ENCODE measurements around the gene GPLD1. TPM values are rescaled to one million over a fixed set of nuclear protein-coding genes. Genes with fewer than 3 reads are reported as not detected.

The GPLD1 gene
- total and polyA plus RNA-seq, 9 of the 15 experiments (the other 6 are each of a cell fraction or from before 2014, with no cell fraction given) = 0.11 to 1.3 (median 0.82) TPM

DNA sequence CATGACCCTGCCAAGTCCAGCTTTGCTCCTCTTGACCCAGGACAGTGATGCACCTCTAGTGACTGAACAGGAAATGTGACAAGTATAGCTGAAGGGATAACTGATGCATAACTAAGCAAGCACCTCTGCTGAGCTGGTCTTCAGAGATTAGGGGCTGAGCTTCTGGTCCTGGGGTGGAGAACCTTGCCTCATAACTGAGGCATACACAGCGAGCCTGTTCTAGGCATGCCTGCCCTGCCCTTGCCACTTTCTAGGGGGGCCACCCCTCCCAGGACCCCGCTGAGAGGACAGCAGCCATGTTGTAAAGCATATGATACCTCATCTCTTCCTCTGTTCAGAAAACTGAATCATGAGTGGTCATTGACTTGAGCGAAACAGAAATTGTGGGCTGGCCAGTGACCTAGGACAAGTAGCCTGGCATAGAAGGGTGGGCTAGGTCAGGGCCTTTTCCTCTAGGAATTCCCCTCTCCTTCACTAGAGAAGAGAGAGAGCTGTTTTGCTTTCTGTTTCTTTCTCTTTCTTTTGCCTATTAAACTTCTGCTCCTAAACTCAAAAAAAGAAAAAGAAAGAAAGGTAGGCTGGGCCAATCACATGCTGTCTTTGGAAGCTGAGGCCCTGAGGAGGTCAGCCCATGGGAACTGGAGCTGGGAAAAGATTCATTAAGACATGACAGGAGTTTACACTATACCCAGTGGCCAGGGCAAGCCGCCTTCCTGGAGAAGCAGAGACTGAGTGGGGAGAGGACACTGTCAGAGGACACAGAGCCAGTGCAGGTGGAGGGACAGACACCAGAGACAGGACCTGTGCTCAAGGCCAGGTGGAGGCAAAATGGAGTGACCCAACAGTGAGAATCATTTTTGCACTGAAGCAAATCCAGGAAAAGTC, 28.5 kb upstream of the GPLD1 start:
- no peak for ATAC-seq
- Histone ChIP-seq H3K27ac (ENCODE audit: extremely low read depth, low read depth, low read length) (no peak overlapping the region), H4K20me1 (replicated peaks; ENCODE audit: control insufficient read depth, insufficient read depth, low read length) (no peaks in the 10 kb centered on the region), H3K4me3 (no peak overlapping the region), H3K36me3 (ENCODE audit: control insufficient read depth, insufficient read depth, low read length) (no peaks in the 10 kb centered on the region; the same call in 2 of the 3 replicates), H2AFZ (ENCODE audit: low read depth, low read length) (no peak overlapping the region), H3K9me1 (ENCODE audit: control insufficient read depth, insufficient read depth, low read length) (no peaks in the 10 kb centered on the region), H3K9me3 (replicated peaks; ENCODE audit: control insufficient read depth, insufficient read depth, low read depth, low read length) (no peaks in the 10 kb centered on the region), H3K4me1 (replicated peaks in 1 of 2; ENCODE audit: control insufficient read depth in 2 of 2, insufficient read depth in 2 of 2, low read length in 2 of 2) (peaks cover 4 to 8% of the 10 kb centered on the region in 2 experiments; a peak in 4 of 5 replicates), H3K79me2 (ENCODE audit: control insufficient read depth, insufficient read depth, low read length) (no peaks in the 10 kb centered on the region), H3K9ac (ENCODE audit: insufficient read depth in 1 of 2, low read depth in 2 of 2, low read length in 2 of 2) (no peak overlapping the region), H3K4me2 (ENCODE audit: insufficient read depth, low read length) (no peak overlapping the region), H3K27me3 (ENCODE audit: control insufficient read depth in 2 of 2, insufficient read depth in 2 of 2, low read length in 2 of 2) (no peaks in the 10 kb centered on the region)
- no peak for FAIRE-seq
- CTCF ChIA-PET (ENCODE audit: low intra/inter-chr PET ratio) = no interaction called here
- POLR2A ChIA-PET = no interaction called here
- BruUV-seq (replicated peaks) = no TSS peak
- intact Hi-C loops (cut with micrococcal nuclease) (no loop called here), in situ Hi-C loops (cut with MboI) (no loop called here)
- no peak for TF ChIP-seq SMARCA5 (IDR thresholded peaks at IDR 0.05)
- peak in 1 of 3 experiments; percentile 7 for TF ChIP-seq YY1 (IDR thresholded peaks at IDR 0.05; ENCODE audit: borderline replicate concordance in 1 of 3, control insufficient read depth in 1 of 3, extremely low read depth in 1 of 3, insufficient read depth in 3 of 3, insufficient read length in 1 of 3, insufficient replicate concordance in 2 of 3, low read depth in 1 of 3, low read length in 2 of 3)
- WGBS (ENCODE audit: insufficient coverage, low coverage, missing lambda C conversion rate) = 36% methylated on average over 4 of the region's 4 CpGs
- DNase-seq (ENCODE audit: extremely low read depth in 1 of 4, low spot score in 3 of 4) = no peak

DNA sequence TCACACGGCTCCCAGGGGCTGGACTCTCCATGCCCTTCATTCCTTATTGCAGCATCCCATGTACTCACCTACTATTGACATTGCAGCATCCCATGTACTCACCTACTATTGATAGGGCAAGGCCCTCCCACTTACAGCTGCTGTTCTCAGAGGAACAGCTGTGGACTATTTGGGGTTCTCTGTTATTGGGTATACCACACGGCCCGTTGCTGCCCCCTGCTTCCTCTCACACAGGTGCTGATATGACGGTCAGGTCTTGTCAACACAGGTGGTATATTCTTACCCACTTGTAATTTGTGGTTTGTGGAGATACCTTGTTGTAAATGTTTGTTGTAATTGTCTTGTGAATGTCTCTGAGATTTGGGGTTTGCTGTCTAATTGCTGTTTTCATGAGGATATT, 24.2 kb upstream of the GPLD1 start:
- Histone ChIP-seq H3K79me2 (ENCODE audit: control insufficient read depth, insufficient read depth, low read length) (no peaks in the 10 kb centered on the region), H3K27me3 (ENCODE audit: control insufficient read depth in 2 of 2, insufficient read depth in 2 of 2, low read length in 2 of 2) (no peaks in the 10 kb centered on the region), H3K27ac (ENCODE audit: extremely low read depth, low read depth, low read length) (no peak overlapping the region), H3K4me1 (replicated peaks in 1 of 2; ENCODE audit: control insufficient read depth in 2 of 2, insufficient read depth in 2 of 2, low read length in 2 of 2) (no peaks in the 10 kb centered on the region), H2AFZ (ENCODE audit: low read depth, low read length) (no peak overlapping the region), H3K4me2 (ENCODE audit: insufficient read depth, low read length) (no peak overlapping the region), H3K4me3 (no peak overlapping the region), H3K9me1 (ENCODE audit: control insufficient read depth, insufficient read depth, low read length) (no peaks in the 10 kb centered on the region), H3K9ac (ENCODE audit: insufficient read depth in 1 of 2, low read depth in 2 of 2, low read length in 2 of 2) (no peak overlapping the region), H3K36me3 (ENCODE audit: control insufficient read depth, insufficient read depth, low read length) (no peaks in the 10 kb centered on the region; the same call in 2 of the 3 replicates), H3K9me3 (replicated peaks; ENCODE audit: control insufficient read depth, insufficient read depth, low read depth, low read length) (no peaks in the 10 kb centered on the region), H4K20me1 (replicated peaks; ENCODE audit: control insufficient read depth, insufficient read depth, low read length) (no peaks in the 10 kb centered on the region)
- ATAC-seq (no peak), FAIRE-seq (peak; percentile 37), DNase-seq (ENCODE audit: extremely low read depth in 1 of 4, low spot score in 3 of 4) (no peak)
- no TSS peak for BruUV-seq (replicated peaks)
- in situ Hi-C loops (cut with MboI) = no loop called here
- ChIA-PET CTCF (ENCODE audit: low intra/inter-chr PET ratio) (no interaction called here), POLR2A (no interaction called here)
- intact Hi-C loops (cut with micrococcal nuclease) = no loop called here
- WGBS (ENCODE audit: insufficient coverage, low coverage, missing lambda C conversion rate) = 50% methylated on average over 4 of the region's 4 CpGs
- TF ChIP-seq MCM3 (IDR thresholded peaks at IDR 0.05) = no peak
- TF ChIP-seq, protein P1, sequence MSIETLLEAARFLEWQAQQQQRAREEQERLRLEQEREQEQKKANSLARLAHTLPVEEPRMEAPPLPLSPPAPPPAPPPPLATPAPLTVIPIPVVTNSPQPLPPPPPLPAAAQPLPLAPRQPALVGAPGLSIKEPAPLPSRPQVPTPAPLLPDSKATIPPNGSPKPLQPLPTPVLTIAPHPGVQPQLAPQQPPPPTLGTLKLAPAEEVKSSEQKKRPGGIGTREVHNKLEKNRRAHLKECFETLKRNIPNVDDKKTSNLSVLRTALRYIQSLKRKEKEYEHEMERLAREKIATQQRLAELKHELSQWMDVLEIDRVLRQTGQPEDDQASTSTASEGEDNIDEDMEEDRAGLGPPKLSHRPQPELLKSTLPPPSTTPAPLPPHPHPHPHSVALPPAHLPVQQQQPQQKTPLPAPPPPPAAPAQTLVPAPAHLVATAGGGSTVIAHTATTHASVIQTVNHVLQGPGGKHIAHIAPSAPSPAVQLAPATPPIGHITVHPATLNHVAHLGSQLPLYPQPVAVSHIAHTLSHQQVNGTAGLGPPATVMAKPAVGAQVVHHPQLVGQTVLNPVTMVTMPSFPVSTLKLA (conservative IDR thresholded peaks at IDR 0.05) = no peak
- no peak for TF ChIP-seq RBM17 (IDR thresholded peaks at IDR 0.05; ENCODE audit: borderline replicate concordance, low read depth, low read length)
- no peak for TF ChIP-seq NFXL1 (CRISPR knock-in tag; IDR thresholded peaks at IDR 0.05)
- TF ChIP-seq, protein P2, sequence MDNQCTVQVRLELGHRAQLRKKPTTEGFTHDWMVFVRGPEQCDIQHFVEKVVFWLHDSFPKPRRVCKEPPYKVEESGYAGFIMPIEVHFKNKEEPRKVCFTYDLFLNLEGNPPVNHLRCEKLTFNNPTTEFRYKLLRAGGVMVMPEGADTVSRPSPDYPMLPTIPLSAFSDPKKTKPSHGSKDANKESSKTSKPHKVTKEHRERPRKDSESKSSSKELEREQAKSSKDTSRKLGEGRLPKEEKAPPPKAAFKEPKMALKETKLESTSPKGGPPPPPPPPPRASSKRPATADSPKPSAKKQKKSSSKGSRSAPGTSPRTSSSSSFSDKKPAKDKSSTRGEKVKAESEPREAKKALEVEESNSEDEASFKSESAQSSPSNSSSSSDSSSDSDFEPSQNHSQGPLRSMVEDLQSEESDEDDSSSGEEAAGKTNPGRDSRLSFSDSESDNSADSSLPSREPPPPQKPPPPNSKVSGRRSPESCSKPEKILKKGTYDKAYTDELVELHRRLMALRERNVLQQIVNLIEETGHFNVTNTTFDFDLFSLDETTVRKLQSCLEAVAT (IDR thresholded peaks at IDR 0.05) = no peak
- no peak for TF ChIP-seq CSDE1 (IDR thresholded peaks at IDR 0.05)
